Measurements from ENCODE around the gene TRPC6. TPM values are rescaled to one million over a fixed set of nuclear protein-coding genes. Genes with fewer than 3 reads are reported as not detected.

Gene TRPC6
- total and polyA plus RNA-seq, 4 donors, result 0.03 to 1.5 (median 0.17) TPM; not detected in 1

DNA sequence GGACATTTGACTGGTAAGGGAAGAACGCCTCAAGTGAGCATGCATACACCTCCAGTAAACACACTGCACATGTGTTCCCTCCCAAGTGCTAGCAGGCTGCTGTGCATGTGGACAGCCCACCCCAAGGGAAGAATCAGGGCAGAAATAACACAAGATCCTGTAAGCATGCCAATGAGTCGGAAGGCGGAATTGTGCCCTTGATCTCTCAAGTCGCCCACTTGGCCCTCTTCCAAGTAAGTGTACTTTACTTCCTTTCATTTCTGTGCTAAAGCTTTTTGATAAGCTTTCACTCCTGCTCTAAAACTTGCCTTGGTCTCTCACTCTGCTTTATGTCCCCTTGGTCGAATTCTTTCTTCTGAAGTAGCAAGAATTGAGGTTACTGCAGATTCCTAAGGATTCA, 139.6 kb downstream of the TRPC6 start (continued):
- TF ChIP-seq FOXA2 (IDR thresholded peaks at IDR 0.05), result no peak

DNA sequence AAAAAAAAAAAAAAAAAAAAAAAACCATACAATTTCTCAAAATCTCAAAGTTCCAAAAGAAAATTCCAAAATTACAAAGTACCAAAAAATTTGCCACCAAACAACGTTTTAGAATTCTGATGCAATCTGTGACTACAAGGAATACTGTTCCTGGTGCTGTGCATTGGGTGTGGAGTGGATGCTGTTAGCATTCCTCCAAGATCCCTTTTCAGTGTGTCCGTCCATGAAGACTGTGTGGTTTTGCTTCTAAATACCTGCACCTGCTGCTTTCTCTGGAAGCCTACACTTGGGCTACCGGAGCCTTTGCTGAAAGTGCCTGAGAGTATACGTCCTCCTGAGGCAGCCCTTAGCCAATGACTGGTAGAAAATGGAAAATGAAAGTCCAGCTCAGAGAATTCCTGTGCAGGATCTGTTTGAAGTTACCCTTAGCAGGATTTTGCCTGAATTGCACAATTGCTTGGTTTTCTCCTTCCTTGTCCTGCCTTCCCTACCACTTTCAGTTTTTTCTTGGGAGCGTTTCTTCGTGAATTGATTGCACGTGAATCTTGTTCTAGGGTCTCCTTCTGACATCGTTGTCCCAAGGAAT, 140.8 kb downstream of the TRPC6 start:
- no peak for DNase-seq (ENCODE audit: low spot score)
- Histone ChIP-seq H3K9me3 (ENCODE audit: control insufficient read depth in 4 of 4, low read length in 3 of 4) (no peaks in the 10 kb centered on the region), H3K4me1 (ENCODE audit: control insufficient read depth in 4 of 4, insufficient read depth in 4 of 4, low read length in 3 of 4) (peaks cover 0 to 15% (median 3%) of the 10 kb centered on the region in 4 donors), H3K27me3 (ENCODE audit: control insufficient read depth in 4 of 4, insufficient read depth in 4 of 4, low read length in 3 of 4) (no peaks in the 10 kb centered on the region), H3K27ac (ENCODE audit: low read depth in 1 of 2, low read length in 2 of 2) (no peak overlapping the region), H3K4me3 (ENCODE audit: low read depth in 1 of 3, low read length in 3 of 3) (no peak overlapping the region), H3K9ac (ENCODE audit: low read depth in 1 of 2, low read length in 2 of 2) (no peak overlapping the region), H3K36me3 (ENCODE audit: control insufficient read depth in 4 of 4, insufficient read depth in 3 of 4, low read depth in 1 of 4, low read length in 3 of 4) (no peaks in the 10 kb centered on the region)
- 84% methylated on average over 8 of the region's 8 CpGs for WGBS
- no peak for TF ChIP-seq RXRA (IDR thresholded peaks at IDR 0.05)
- TF ChIP-seq, protein P1, sequence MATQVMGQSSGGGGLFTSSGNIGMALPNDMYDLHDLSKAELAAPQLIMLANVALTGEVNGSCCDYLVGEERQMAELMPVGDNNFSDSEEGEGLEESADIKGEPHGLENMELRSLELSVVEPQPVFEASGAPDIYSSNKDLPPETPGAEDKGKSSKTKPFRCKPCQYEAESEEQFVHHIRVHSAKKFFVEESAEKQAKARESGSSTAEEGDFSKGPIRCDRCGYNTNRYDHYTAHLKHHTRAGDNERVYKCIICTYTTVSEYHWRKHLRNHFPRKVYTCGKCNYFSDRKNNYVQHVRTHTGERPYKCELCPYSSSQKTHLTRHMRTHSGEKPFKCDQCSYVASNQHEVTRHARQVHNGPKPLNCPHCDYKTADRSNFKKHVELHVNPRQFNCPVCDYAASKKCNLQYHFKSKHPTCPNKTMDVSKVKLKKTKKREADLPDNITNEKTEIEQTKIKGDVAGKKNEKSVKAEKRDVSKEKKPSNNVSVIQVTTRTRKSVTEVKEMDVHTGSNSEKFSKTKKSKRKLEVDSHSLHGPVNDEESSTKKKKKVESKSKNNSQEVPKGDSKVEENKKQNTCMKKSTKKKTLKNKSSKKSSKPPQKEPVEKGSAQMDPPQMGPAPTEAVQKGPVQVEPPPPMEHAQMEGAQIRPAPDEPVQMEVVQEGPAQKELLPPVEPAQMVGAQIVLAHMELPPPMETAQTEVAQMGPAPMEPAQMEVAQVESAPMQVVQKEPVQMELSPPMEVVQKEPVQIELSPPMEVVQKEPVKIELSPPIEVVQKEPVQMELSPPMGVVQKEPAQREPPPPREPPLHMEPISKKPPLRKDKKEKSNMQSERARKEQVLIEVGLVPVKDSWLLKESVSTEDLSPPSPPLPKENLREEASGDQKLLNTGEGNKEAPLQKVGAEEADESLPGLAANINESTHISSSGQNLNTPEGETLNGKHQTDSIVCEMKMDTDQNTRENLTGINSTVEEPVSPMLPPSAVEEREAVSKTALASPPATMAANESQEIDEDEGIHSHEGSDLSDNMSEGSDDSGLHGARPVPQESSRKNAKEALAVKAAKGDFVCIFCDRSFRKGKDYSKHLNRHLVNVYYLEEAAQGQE (IDR thresholded peaks at IDR 0.05), result no peak
- no peak for TF ChIP-seq FOXA1 (IDR thresholded peaks at IDR 0.05)
- TF ChIP-seq RAD21 (IDR thresholded peaks at IDR 0.05), result no peak
- TF ChIP-seq, protein P2, sequence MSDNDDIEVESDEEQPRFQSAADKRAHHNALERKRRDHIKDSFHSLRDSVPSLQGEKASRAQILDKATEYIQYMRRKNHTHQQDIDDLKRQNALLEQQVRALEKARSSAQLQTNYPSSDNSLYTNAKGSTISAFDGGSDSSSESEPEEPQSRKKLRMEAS (IDR thresholded peaks at IDR 0.05), result no peak
- TF ChIP-seq HNF4G (IDR thresholded peaks at IDR 0.05), result no peak
- TF ChIP-seq, protein P3, sequence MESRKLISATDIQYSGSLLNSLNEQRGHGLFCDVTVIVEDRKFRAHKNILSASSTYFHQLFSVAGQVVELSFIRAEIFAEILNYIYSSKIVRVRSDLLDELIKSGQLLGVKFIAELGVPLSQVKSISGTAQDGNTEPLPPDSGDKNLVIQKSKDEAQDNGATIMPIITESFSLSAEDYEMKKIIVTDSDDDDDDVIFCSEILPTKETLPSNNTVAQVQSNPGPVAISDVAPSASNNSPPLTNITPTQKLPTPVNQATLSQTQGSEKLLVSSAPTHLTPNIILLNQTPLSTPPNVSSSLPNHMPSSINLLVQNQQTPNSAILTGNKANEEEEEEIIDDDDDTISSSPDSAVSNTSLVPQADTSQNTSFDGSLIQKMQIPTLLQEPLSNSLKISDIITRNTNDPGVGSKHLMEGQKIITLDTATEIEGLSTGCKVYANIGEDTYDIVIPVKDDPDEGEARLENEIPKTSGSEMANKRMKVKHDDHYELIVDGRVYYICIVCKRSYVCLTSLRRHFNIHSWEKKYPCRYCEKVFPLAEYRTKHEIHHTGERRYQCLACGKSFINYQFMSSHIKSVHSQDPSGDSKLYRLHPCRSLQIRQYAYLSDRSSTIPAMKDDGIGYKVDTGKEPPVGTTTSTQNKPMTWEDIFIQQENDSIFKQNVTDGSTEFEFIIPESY (IDR thresholded peaks at IDR 0.05), result no peak
- TF ChIP-seq, protein P4, sequence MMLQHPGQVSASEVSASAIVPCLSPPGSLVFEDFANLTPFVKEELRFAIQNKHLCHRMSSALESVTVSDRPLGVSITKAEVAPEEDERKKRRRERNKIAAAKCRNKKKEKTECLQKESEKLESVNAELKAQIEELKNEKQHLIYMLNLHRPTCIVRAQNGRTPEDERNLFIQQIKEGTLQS (IDR thresholded peaks at IDR 0.05), result no peak
- TF ChIP-seq YY1 (IDR thresholded peaks at IDR 0.05), result no peak
- TF ChIP-seq JUND (IDR thresholded peaks at IDR 0.05), result no peak
- no peak for TF ChIP-seq NR2F2 (IDR thresholded peaks at IDR 0.05)
- TF ChIP-seq SP1 (IDR thresholded peaks at IDR 0.05), result no peak
- TF ChIP-seq EGR1 (IDR thresholded peaks at IDR 0.05; ENCODE audit: low read depth in 2 of 2), result no peak
- no peak for TF ChIP-seq GABPA (IDR thresholded peaks at IDR 0.05 in 1 of 2, conservative IDR thresholded peaks at IDR 0.05 in 1 of 2)
- TF ChIP-seq HNF4A (conservative IDR thresholded peaks at IDR 0.05), result no peak
- TF ChIP-seq, protein P5, sequence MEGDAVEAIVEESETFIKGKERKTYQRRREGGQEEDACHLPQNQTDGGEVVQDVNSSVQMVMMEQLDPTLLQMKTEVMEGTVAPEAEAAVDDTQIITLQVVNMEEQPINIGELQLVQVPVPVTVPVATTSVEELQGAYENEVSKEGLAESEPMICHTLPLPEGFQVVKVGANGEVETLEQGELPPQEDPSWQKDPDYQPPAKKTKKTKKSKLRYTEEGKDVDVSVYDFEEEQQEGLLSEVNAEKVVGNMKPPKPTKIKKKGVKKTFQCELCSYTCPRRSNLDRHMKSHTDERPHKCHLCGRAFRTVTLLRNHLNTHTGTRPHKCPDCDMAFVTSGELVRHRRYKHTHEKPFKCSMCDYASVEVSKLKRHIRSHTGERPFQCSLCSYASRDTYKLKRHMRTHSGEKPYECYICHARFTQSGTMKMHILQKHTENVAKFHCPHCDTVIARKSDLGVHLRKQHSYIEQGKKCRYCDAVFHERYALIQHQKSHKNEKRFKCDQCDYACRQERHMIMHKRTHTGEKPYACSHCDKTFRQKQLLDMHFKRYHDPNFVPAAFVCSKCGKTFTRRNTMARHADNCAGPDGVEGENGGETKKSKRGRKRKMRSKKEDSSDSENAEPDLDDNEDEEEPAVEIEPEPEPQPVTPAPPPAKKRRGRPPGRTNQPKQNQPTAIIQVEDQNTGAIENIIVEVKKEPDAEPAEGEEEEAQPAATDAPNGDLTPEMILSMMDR (IDR thresholded peaks at IDR 0.05; ENCODE audit: low read depth, low read length, missing input control), result no peak
